ENCODE measurements around the gene RAD51AP2.
A peak's percentile ranks its signal among the peaks of the same experiment; 100 is the strongest.

Gene RAD51AP2

GRCh38 chr2:17533546-17533945 is 15.3 kb upstream of the RAD51AP2 start:
- Histone ChIP-seq H3K9me3 (ENCODE audit: control insufficient read depth in 1 of 2, low read length in 2 of 2) (no peaks in the 10 kb centered on the region), H3K4me3 (ENCODE audit: low read depth in 1 of 2, low read length in 2 of 2) (no peak overlapping the region), H3K4me1 (ENCODE audit: control insufficient read depth in 1 of 2, insufficient read depth in 2 of 2, low read length in 2 of 2) (peaks cover 0 to 7% of the 10 kb centered on the region in 2 donors), H3K27ac (ENCODE audit: low read length) (no peak overlapping the region), H3K36me3 (ENCODE audit: control insufficient read depth in 1 of 2, insufficient read depth in 2 of 2, low read length in 2 of 2) (no peaks in the 10 kb centered on the region), H3K27me3 (ENCODE audit: low read depth, low read length) (peaks cover 9% of the 10 kb centered on the region)

- H3K4me3 ChIP-seq (ENCODE audit: low read depth in 1 of 2, low read length in 2 of 2): no peak overlapping the region
- no peaks in the 10 kb centered on the region for H3K4me1 ChIP-seq (ENCODE audit: control insufficient read depth in 1 of 2, insufficient read depth in 2 of 2, low read length in 2 of 2)
- H3K36me3 ChIP-seq (ENCODE audit: control insufficient read depth in 1 of 2, insufficient read depth in 2 of 2, low read length in 2 of 2): no peaks in the 10 kb centered on the region
- no peak overlapping the region for H3K27ac ChIP-seq (ENCODE audit: low read length)
- no peaks in the 10 kb centered on the region for H3K27me3 ChIP-seq (ENCODE audit: low read depth, low read length)
- H3K9me3 ChIP-seq (ENCODE audit: control insufficient read depth in 1 of 2, low read length in 2 of 2): no peaks in the 10 kb centered on the region
Observed at GRCh38 chr2:17529771-17530170, 11.5 kb upstream of the RAD51AP2 start.

- Histone ChIP-seq H3K4me3 (ENCODE audit: low read depth in 1 of 2, low read length in 2 of 2) (no peak overlapping the region), H3K4me1 (ENCODE audit: control insufficient read depth in 1 of 2, insufficient read depth in 2 of 2, low read length in 2 of 2) (peaks cover 0 to 4% of the 10 kb centered on the region in 2 donors), H3K9me3 (ENCODE audit: control insufficient read depth in 1 of 2, low read length in 2 of 2) (no peaks in the 10 kb centered on the region), H3K27me3 (ENCODE audit: low read depth, low read length) (no peaks in the 10 kb centered on the region), H3K27ac (ENCODE audit: low read length) (no peak overlapping the region), H3K36me3 (ENCODE audit: control insufficient read depth in 1 of 2, insufficient read depth in 2 of 2, low read length in 2 of 2) (no peaks in the 10 kb centered on the region)
Observed at GRCh38 chr2:17522303-17522702, 4.1 kb upstream of the RAD51AP2 start.

- Histone ChIP-seq H3K27ac (ENCODE audit: low read length) (no peak overlapping the region), H3K9me3 (ENCODE audit: control insufficient read depth in 1 of 2, low read length in 2 of 2) (no peaks in the 10 kb centered on the region), H3K36me3 (ENCODE audit: control insufficient read depth in 1 of 2, insufficient read depth in 2 of 2, low read length in 2 of 2) (no peaks in the 10 kb centered on the region), H3K4me1 (ENCODE audit: control insufficient read depth in 1 of 2, insufficient read depth in 2 of 2, low read length in 2 of 2) (peaks cover 0 to 4% of the 10 kb centered on the region in 2 donors), H3K4me3 (ENCODE audit: low read depth in 1 of 2, low read length in 2 of 2) (no peak overlapping the region), H3K27me3 (ENCODE audit: low read depth, low read length) (no peaks in the 10 kb centered on the region)
Observed at GRCh38 chr2:17521621-17522020, 3.4 kb upstream of the RAD51AP2 start.

- Histone ChIP-seq H3K9me3 (ENCODE audit: control insufficient read depth in 1 of 2, low read length in 2 of 2) (no peaks in the 10 kb centered on the region), H3K27me3 (ENCODE audit: low read depth, low read length) (no peaks in the 10 kb centered on the region), H3K36me3 (ENCODE audit: control insufficient read depth in 1 of 2, insufficient read depth in 2 of 2, low read length in 2 of 2) (no peaks in the 10 kb centered on the region), H3K4me1 (ENCODE audit: control insufficient read depth in 1 of 2, insufficient read depth in 2 of 2, low read length in 2 of 2) (peaks cover 0 to 4% of the 10 kb centered on the region in 2 donors), H3K4me3 (ENCODE audit: low read depth in 1 of 2, low read length in 2 of 2) (no peak overlapping the region), H3K27ac (ENCODE audit: low read length) (no peak overlapping the region)
Observed at GRCh38 chr2:17520761-17521160, 2.5 kb upstream of the RAD51AP2 start.

- Histone ChIP-seq H3K36me3 (ENCODE audit: control insufficient read depth in 1 of 2, insufficient read depth in 2 of 2, low read length in 2 of 2) (no peaks in the 10 kb centered on the region), H3K27ac (ENCODE audit: low read length) (no peak overlapping the region), H3K9me3 (ENCODE audit: control insufficient read depth in 1 of 2, low read length in 2 of 2) (no peaks in the 10 kb centered on the region), H3K4me1 (ENCODE audit: control insufficient read depth in 1 of 2, insufficient read depth in 2 of 2, low read length in 2 of 2) (peaks cover 0 to 4% of the 10 kb centered on the region in 2 donors), H3K4me3 (ENCODE audit: low read depth in 1 of 2, low read length in 2 of 2) (no peak overlapping the region), H3K27me3 (ENCODE audit: low read depth, low read length) (no peaks in the 10 kb centered on the region)
Observed at GRCh38 chr2:17519486-17519885, 1.2 kb upstream of the RAD51AP2 start.

- Histone ChIP-seq H3K4me1 (ENCODE audit: control insufficient read depth in 1 of 2, insufficient read depth in 2 of 2, low read length in 2 of 2) (peaks cover 0 to 4% of the 10 kb centered on the region in 2 donors), H3K36me3 (ENCODE audit: control insufficient read depth in 1 of 2, insufficient read depth in 2 of 2, low read length in 2 of 2) (no peaks in the 10 kb centered on the region), H3K4me3 (ENCODE audit: low read depth in 1 of 2, low read length in 2 of 2) (peak overlapping the region; percentile 66 to 70), H3K27ac (ENCODE audit: low read length) (peak overlapping the region; percentile 66), H3K27me3 (ENCODE audit: low read depth, low read length) (no peaks in the 10 kb centered on the region), H3K9me3 (ENCODE audit: control insufficient read depth in 1 of 2, low read length in 2 of 2) (no peaks in the 10 kb centered on the region)
Observed at GRCh38 chr2:17517481-17518211, 594 bp downstream of the RAD51AP2 start.

GRCh38 chr2:17515652-17516051 is 2.6 kb downstream of the RAD51AP2 start:
- H3K36me3 ChIP-seq (ENCODE audit: control insufficient read depth in 1 of 2, insufficient read depth in 2 of 2, low read length in 2 of 2): no peaks in the 10 kb centered on the region
- H3K27me3 ChIP-seq (ENCODE audit: low read depth, low read length): no peaks in the 10 kb centered on the region
- H3K4me1 ChIP-seq (ENCODE audit: control insufficient read depth in 1 of 2, insufficient read depth in 2 of 2, low read length in 2 of 2): peaks cover 0 to 4% of the 10 kb centered on the region in 2 donors
- no peaks in the 10 kb centered on the region for H3K9me3 ChIP-seq (ENCODE audit: control insufficient read depth in 1 of 2, low read length in 2 of 2)
- no peak overlapping the region for H3K27ac ChIP-seq (ENCODE audit: low read length)
- H3K4me3 ChIP-seq (ENCODE audit: low read depth in 1 of 2, low read length in 2 of 2): no peak overlapping the region

GRCh38 chr2:17506736-17507616 is 11.3 kb downstream of the RAD51AP2 start:
- Histone ChIP-seq H3K9me3 (ENCODE audit: control insufficient read depth in 1 of 2, low read length in 2 of 2) (no peaks in the 10 kb centered on the region), H3K4me3 (ENCODE audit: low read depth in 1 of 2, low read length in 2 of 2) (no peak overlapping the region), H3K27me3 (ENCODE audit: low read depth, low read length) (no peaks in the 10 kb centered on the region), H3K36me3 (ENCODE audit: control insufficient read depth in 1 of 2, insufficient read depth in 2 of 2, low read length in 2 of 2) (no peaks in the 10 kb centered on the region), H3K27ac (ENCODE audit: low read length) (no peak overlapping the region), H3K4me1 (ENCODE audit: control insufficient read depth in 1 of 2, insufficient read depth in 2 of 2, low read length in 2 of 2) (no peaks in the 10 kb centered on the region)

- Histone ChIP-seq H3K36me3 (ENCODE audit: control insufficient read depth in 1 of 2, insufficient read depth in 2 of 2, low read length in 2 of 2) (no peaks in the 10 kb centered on the region), H3K4me3 (ENCODE audit: low read depth in 1 of 2, low read length in 2 of 2) (no peak overlapping the region), H3K27me3 (ENCODE audit: low read depth, low read length) (no peaks in the 10 kb centered on the region), H3K9me3 (ENCODE audit: control insufficient read depth in 1 of 2, low read length in 2 of 2) (no peaks in the 10 kb centered on the region), H3K4me1 (ENCODE audit: control insufficient read depth in 1 of 2, insufficient read depth in 2 of 2, low read length in 2 of 2) (no peaks in the 10 kb centered on the region), H3K27ac (ENCODE audit: low read length) (no peak overlapping the region)
Observed at GRCh38 chr2:17497718-17498117, 20.5 kb downstream of the RAD51AP2 start.

- Histone ChIP-seq H3K27me3 (ENCODE audit: low read depth, low read length) (no peaks in the 10 kb centered on the region), H3K4me1 (ENCODE audit: control insufficient read depth in 1 of 2, insufficient read depth in 2 of 2, low read length in 2 of 2) (no peaks in the 10 kb centered on the region), H3K4me3 (ENCODE audit: low read depth in 1 of 2, low read length in 2 of 2) (no peak overlapping the region), H3K36me3 (ENCODE audit: control insufficient read depth in 1 of 2, insufficient read depth in 2 of 2, low read length in 2 of 2) (no peaks in the 10 kb centered on the region), H3K9me3 (ENCODE audit: control insufficient read depth in 1 of 2, low read length in 2 of 2) (no peaks in the 10 kb centered on the region), H3K27ac (ENCODE audit: low read length) (no peak overlapping the region)
Observed at GRCh38 chr2:17495590-17495989, 22.6 kb downstream of the RAD51AP2 start.

Data from muscle layer of duodenum (tissue), 2 donors.